Adrenal gland (tissue), 5 donors: ENCODE results near the gene HS3ST3A1.

ENCODE experiments used
- CTCF ChIP-seq, 6 experiments: fragments of 450-650 bp in 4 of 6; fragments of 200-600 bp in 2 of 6; sonication (generic) in 1 of 6; IDR thresholded peaks; 1 replicate in 5 of 6; 2 replicates in 1 of 6; pipeline versions ENCODE4 v1.5.1 to v1.8.0; 2016 to 2021; ENCODE audit warnings: antibody characterized with exemption in 6 of 6, mild to moderate bottlenecking in 2 of 6, moderate library complexity in 1 of 6
- POLR2A ChIP-seq, 2 donors: fragments of 450-650 bp; IDR thresholded peaks; one replicate each; pipeline ENCODE4 v1.6.1; 2017; ENCODE audit warnings: antibody characterized with exemption in 2 of 2, mild to moderate bottlenecking in 2 of 2, moderate library complexity in 1 of 2
- donor health status: DM: no; HTN: no; CAD: no.

GRCh38 chr17:13650096-13650675, 48.5 kb upstream of the HS3ST3A1 start:
- TF ChIP-seq CTCF (IDR thresholded peaks at IDR 0.05), result no peak
- no peak for TF ChIP-seq POLR2A (IDR thresholded peaks at IDR 0.05)
